Activated CD8-positive, alpha-beta memory T cell treated with anti-CD3 and anti-CD28 coated beads for 36 hours (primary cell): ENCODE results near the gene CLSTN3. TPM values are rescaled to one million over a fixed set of nuclear protein-coding genes. Genes with fewer than 3 reads are reported as not detected.

ENCODE experiments used
- CTCF ChIA-PET: fragments of 350-600 bp; sonication (Branson Sonifier 250); formaldehyde crosslinking; loops from one replicate; lab custom pipeline; 2021; ENCODE audit warnings: antibody characterized with exemption; lab: Charles Lee
- POLR2A ChIA-PET: fragments of 350-600 bp; sonication (Branson Sonifier 250); formaldehyde crosslinking; loops from one replicate; lab custom pipeline; 2021; ENCODE audit warnings: antibody characterized with exemption; lab: Charles Lee
- total RNA-seq, 2 experiments: library from RNA; stranded (reverse); gene quantifications; one replicate each; pipeline ENCODE4 v1.2.3, GENCODE V29; 2021

CLSTN3 gene
- total RNA-seq, 2 experiments from 2014 or later: 19.0 to 19.5 TPM

DNA sequence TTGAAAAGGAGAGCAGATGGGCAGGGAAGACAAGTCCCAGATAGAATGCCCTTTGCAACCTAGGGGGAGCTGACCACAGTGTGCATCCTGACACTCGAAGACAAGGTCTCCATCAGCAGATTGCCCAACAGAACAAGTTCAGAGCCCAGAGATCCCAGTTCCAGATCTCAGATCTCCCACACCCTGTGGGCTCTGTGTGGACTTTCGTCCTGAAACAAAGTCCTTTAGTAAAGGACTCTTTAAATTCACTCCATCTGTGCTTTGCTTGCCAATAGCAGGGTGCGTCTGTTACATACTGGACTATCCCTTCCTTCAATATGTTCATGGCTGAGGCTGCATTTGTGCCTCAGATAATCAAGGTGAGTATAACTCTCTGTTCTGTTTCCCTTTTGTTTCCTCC lies 12.5 kb upstream of the CLSTN3 start:
- ChIA-PET POLR2A (no interaction called here), CTCF (interaction anchor here (1.1 kb wide), 1 partner anchor 27 kb away, joined by 3 read pairs; no protein-coding TSS in a partner anchor)

DNA sequence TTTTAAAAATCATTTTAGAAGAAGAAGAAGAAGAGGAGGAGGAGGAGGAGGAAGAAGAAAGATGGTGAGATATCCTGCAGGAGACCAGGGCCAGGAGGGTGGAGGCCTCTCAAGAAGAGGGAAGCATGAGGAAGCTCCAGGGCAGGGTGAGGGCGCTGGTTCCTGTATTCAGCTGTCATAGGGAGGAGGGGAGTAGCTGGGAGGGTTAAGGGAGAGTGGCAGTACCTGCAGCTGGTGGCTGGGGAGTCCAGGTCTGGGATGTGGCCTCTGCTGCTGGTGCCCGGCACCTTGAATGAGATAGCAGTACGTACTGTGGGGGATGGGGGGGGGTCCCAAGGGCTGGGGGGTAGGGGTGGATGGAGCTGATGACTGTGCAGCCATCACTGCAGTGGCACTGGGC lies 11.3 kb upstream of the CLSTN3 start:
- CTCF ChIA-PET: no interaction called here
- POLR2A ChIA-PET: no interaction called here

DNA sequence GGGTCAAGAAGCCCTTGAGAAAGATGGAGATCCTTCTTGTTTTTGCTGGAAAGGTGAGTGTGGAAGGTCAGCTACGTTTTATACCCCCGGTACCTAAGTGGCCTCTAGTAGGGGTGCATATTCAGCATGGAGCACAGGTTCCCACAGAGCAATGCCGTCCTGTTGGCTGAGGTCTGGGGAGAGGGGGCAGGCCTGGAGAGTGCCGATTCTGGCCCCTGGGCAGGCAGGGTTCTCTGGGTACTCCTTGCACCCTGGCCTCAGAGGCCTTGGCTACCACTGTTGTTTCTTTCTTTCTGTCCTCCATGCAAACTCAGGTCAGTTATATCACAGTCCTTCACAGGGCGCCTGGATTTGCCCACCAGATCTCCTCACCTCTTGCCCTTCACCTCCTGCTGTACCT lies 10.0 kb upstream of the CLSTN3 start:
- ChIA-PET CTCF (no interaction called here), POLR2A (no interaction called here)

DNA sequence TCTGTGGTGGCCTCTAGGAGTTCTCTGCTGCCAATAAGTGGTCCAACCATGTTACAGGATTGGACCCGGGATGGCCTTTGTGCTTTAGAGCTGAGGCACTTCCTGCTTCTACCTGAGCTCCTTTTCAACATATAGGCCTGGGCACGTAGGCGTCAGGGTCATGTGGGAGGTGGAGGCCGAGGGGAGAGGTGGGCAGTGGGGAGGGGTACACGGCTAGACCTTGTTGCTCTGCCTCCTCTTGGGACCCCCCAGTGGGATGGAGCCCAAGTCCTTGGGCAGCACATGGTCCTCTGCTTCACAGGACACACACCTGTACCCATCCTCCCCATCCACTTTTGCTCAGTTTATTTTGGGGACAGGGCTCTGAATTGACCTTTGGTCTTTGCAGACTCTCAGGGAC lies 8.8 kb upstream of the CLSTN3 start:
- POLR2A ChIA-PET: interaction anchor here (0.7 kb wide), 1 partner anchor 254 kb away, joined by 3 read pairs; the partner anchor contains the start of gene TPI1
- CTCF ChIA-PET: no interaction called here

DNA sequence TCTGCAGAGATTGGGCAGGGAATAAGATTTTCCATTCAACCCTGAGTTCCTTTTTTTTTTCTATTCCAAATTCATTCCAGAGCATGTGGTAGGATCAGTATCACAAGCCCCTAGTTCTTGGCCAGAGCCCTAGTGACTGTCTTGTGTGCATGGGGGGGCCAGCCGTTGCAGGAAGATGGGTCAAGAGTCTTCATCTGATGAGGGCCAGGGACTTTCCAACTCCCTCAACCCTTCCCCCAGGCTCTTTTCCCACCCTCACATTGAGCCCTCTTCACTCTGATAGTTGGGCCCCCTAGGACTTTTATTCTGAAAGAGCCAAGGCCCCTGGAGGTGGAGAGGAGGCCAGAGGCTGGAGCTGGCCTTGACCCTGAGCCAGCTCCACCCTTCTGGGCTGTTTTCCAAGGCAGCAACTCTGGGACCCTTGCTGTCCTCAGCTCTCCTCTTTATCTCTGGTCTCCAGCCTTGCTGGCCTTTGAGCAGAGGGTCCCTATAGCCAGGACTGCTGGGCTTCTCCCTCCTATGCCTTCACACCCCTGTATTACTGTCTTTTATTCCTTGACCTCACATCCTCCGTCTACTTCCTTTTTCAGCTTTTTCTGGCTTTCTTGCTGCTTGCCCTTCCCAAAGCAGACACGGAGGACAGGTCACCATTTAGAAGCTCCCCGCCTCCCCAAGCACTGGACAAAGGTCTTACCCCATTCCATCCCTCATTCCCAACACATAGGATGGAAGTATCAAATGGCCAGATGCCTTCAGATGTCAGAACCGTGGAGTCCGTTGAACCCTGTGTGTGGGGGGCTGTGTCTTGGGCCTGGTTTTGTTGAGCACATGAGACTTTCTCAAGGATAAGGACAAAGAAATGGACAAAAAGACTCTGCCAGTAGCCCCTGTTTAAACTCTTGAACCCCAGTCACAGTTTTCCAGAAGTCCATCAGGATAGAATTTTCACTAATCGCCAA lies 7.1 kb upstream of the CLSTN3 start:
- ChIA-PET CTCF (no interaction called here), POLR2A (no interaction called here)

GRCh38 chr12:7123806-7124522 lies 6.2 kb upstream of the CLSTN3 start:
- ChIA-PET CTCF (interaction anchor here (1.5 kb wide), 1 partner anchor 21 kb away, joined by 3 read pairs; no protein-coding TSS in a partner anchor), POLR2A (no interaction called here)

DNA sequence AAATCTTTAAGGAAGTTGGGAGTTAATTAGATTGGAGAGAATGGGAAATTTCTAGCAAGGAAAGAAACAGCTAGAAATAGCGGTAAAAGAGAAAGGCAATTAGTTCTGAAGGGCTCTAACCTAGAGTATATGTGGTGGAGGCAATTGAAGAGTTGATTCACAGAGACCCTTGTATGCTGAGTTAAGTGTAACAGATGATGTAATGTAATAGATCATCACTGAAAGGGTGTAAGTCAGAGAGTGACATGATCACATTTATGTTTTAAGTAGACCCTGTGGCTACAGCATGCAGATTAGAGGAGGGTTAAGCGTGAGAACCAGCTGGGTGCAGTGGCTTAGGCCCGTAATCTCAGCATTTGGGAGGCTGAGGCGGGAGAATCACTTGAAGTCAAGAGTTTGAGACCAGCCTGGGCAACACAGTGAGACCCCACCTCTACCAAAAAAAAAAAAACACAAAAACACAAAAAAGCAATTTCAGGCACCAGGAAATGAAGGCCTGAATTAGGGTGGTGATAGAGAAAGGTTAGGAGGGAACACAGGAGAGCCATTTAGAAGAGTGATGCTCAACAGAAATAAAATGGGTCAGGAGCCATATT lies 4.4 kb upstream of the CLSTN3 start:
- ChIA-PET POLR2A (no interaction called here), CTCF (interaction anchor here (1.3 to 1.5 kb wide), 2 partner anchors 19 to 109 kb away, joined by 3 read pairs; no protein-coding TSS in a partner anchor)

DNA sequence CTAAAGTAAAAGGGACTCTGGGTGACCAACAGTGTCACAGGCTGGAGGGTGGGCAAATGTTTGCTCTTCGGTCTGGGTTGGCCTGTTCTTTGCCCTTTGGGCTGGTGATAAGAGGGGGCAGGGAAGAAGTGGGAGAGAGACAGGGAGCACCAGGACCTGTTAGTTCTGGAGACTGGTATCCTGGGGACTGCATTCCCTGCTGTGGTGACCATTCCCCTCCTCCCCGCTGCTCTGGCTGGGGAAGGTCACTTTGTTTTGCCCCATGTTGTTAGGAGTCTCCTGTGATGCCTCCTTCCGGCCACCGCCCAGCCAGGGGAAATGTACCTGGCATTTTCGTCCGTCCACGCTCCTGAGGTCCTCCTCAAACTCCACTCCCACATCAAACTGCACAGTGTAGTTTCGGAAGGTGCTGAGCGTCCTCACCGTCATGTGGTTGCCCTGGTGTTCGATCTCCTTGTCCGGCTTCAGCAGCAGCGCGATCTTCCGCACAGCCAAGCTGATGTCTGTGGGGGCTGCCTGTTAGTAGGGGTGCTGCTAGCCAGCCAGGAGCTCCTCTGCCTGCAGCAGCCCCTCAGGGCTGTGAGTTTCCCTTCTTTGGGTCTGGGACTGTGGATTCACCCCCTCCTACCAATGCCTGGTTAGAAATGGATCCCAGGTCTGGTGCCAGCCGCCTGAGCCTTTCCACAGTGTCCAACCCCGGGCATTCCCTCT lies 2.1 kb upstream of the CLSTN3 start:
- CTCF ChIA-PET: interaction anchor here (0.6 kb wide), 1 partner anchor 18 kb away, joined by 3 read pairs; no protein-coding TSS in a partner anchor

GRCh38 chr12:7128681-7129286 lies 1.4 kb upstream of the CLSTN3 start, which contains the start of gene RBP5:
Gene RBP5, minus strand, starts transcription at chr12:7128889. Its CDS starts 114 bp downstream, at chr12:7128775.
- ChIA-PET CTCF (interaction anchor here (1.2 kb wide), 1 partner anchor 16 kb away, joined by 3 read pairs; no protein-coding TSS in a partner anchor), POLR2A (no interaction called here)

More for the DNA sequence above, 2.1 kb upstream of the CLSTN3 start:
- POLR2A ChIA-PET: no interaction called here

DNA sequence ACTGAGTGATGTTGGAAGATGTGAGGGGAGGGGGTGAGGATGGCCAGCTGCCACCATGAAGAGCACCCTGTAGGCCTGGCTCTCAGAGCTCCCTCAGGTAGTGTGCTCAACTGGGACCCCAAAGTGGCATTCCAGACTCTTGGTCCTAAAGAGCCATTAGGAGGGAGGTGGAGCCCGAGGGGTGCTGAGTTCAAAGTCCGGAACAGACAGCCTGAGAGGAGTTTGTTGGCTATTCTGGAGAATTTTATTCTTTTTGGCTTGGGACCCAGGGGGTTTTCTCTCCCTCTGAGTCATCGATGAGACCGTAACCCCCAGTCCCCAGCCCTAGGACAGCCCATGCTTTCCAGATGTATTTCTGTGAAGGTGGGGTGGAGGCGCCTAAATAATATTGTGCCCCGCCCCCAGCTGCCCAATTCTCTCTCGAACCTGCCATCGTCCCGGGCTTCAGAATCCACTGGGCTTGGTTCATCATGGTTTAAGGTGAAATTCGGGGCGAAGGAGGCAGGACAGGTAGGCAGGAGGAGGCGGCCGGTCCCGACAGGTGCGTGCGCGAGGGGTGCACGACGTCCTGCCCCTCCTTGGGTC lies 792 bp upstream of the CLSTN3 start:
- CTCF ChIA-PET: interaction anchor here (1.2 kb wide), 1 partner anchor 16 kb away, joined by 3 read pairs; no protein-coding TSS in a partner anchor
- POLR2A ChIA-PET: interaction anchor here (0.7 kb wide), 1 partner anchor 666 kb away, joined by 3 read pairs; no protein-coding TSS in a partner anchor

GRCh38 chr12:7130701-7131501 lies 730 bp downstream of the CLSTN3 start:
- ChIA-PET CTCF (interaction anchor here (2.2 kb wide), 1 partner anchor 18 kb away, joined by 11 read pairs; no protein-coding TSS in a partner anchor), POLR2A (interaction anchor here (1.1 kb wide), 1 partner anchor 161 kb away, joined by 3 read pairs; the partner anchor contains the start of genes EMG1 and PHB2)

- CTCF ChIA-PET: interaction anchor here (2.2 kb wide), 1 partner anchor 19 kb away, joined by 11 read pairs; no protein-coding TSS in a partner anchor
These were observed 1.3 kb downstream of the CLSTN3 start for GRCh38 chr12:7131502-7131866.

DNA sequence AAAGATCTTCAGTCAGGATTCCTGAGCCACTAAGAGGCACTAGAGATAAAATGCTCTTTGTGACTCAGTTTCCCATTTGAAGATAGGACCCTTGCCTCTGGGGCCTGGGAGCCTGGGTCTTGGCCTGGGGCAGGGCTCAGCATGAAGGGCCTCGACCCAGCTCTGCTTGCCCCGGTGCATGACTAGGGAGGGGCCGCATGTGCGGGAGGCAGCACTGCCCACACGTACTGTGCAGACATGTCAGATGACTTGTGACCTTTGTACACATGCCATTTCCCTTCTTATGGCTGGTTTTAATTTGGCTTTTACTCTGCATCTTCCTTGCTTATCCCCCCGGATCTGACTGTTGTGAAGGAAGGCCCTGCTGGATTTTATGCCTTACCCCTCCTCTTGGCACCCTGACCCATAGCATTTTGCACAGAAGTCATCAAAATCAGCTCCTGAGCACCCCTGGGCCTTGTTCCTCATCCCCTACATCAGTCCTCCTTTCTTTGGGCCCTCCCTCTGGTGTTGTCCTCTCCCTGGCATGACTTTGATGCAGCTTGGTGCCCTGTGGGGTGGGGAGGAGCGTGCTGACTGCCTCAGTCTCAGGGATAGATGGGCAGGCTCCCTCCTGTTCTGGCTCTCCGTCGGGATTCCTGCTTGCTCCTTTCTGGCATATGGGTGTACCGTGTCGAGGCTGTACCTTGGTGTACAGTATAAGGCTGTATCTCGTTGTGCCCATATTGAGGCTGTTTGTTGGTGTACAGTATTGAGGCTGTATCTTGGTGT lies 4.4 kb downstream of the CLSTN3 start:
- POLR2A ChIA-PET: no interaction called here
- CTCF ChIA-PET: interaction anchor here (0.6 to 1.3 kb wide), 3 partner anchors 10 to 1488 kb away, joined by 3 read pairs; partner anchors contain the start of gene C1RL

More at GRCh38 chr12:7131502-7131866, 1.3 kb downstream of the CLSTN3 start:
- POLR2A ChIA-PET: no interaction called here

DNA sequence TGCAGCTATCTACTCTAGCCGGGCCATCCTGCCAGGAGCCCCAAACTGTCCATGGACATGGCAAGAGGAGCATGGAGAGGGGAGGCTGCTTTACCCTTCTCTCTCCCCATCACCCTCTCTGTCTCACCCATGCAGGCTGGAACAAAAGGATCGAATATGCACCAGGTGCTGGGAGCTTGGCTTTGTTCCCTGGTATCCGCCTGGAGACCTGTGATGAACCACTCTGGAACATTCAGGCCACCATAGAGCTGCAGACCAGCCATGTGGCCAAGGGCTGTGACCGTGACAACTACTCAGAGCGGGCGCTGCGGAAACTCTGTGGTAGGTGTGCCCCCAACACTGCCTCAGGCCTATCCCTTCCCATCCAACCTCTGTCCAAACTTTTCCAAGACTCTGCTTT lies 5.9 kb downstream of the CLSTN3 start:
- ChIA-PET POLR2A (no interaction called here), CTCF (interaction anchor here (1.0 kb wide), 1 partner anchor 9 kb away, joined by 3 read pairs; no protein-coding TSS in a partner anchor)

GRCh38 chr12:7136676-7137075 lies 6.5 kb downstream of the CLSTN3 start:
- POLR2A ChIA-PET: no interaction called here
- CTCF ChIA-PET: no interaction called here

- POLR2A ChIA-PET: no interaction called here
These were observed 7.7 kb downstream of the CLSTN3 start for GRCh38 chr12:7137908-7138307.

More at GRCh38 chr12:7137908-7138307, 7.7 kb downstream of the CLSTN3 start:
- CTCF ChIA-PET: no interaction called here
